OCI-LY7 (cell line): ENCODE results near the gene CLCN5. TPM values are rescaled to one million over a fixed set of nuclear protein-coding genes. Genes with fewer than 3 reads are reported as not detected.
A peak's percentile ranks its signal among the peaks of the same experiment; 100 is the strongest.

ENCODE experiments used
- BruUV-seq: library from RNA; stranded (reverse); fragments of 400-500 nt; replicated peaks from 2 replicates; lab custom pipeline; 2021; lab: Mats Ljungman, UMichigan
- CTCF ChIA-PET: fragments of 300-600 bp; sonication (Branson Sonifier 250); formaldehyde crosslinking; loops from one replicate; lab custom pipeline; 2022; ENCODE audit warnings: antibody characterized with exemption; ENCODE audit not compliant: unreplicated experiment; lab: Charles Lee
- POLR2A ChIA-PET: fragments of 300-600 bp; sonication (Branson Sonifier 250); formaldehyde crosslinking; loops from one replicate; lab custom pipeline; 2022; ENCODE audit warnings: antibody characterized with exemption; lab: Charles Lee
- DNase-seq: peaks from one replicate; pipeline ENCODE4 v3.0.0-alpha.2; 2015; ENCODE audit warnings: low spot score
- H2AFZ ChIP-seq: fragments of 200-600 bp; sonication (generic), shearing (Covaris generic); 2 replicates; pipeline ENCODE4 v1.6.1; 2014; ENCODE audit warnings: mild to moderate bottlenecking, antibody characterized with exemption, low read length, moderate library complexity
- H3K27ac ChIP-seq: fragments of 200-600 bp; sonication (generic); 2 replicates; pipeline ENCODE4 v1.5.1; 2014; ENCODE audit warnings: mixed run types, low read depth, mild to moderate bottlenecking, moderate library complexity, low read length, inconsistent platforms; ENCODE audit not compliant: poor library complexity, severe bottlenecking
- H3K36me3 ChIP-seq: fragments of 200-600 bp; sonication (generic); 2 replicates; pipeline ENCODE4 v1.6.1; 2014; ENCODE audit warnings: mild to moderate bottlenecking, antibody characterized with exemption, low read length, moderate library complexity, mixed read lengths; ENCODE audit not compliant: insufficient read depth
- H3K4me1 ChIP-seq: fragments of 200-600 bp; sonication (generic); 2 replicates; pipeline ENCODE4 v1.5.1; 2014; ENCODE audit warnings: mild to moderate bottlenecking, low read length; ENCODE audit not compliant: insufficient read depth, poor library complexity, severe bottlenecking
- H3K4me2 ChIP-seq: fragments of 200-600 bp; sonication (generic); 2 replicates; pipeline ENCODE4 v1.6.1; 2014; ENCODE audit warnings: mild to moderate bottlenecking, low read length
- H3K4me3 ChIP-seq: fragments of 200-600 bp; sonication (generic); 2 replicates; pipeline ENCODE4 v1.5.1; 2014; ENCODE audit warnings: mild to moderate bottlenecking, low read depth, low read length; ENCODE audit not compliant: poor library complexity, severe bottlenecking
- H3K79me2 ChIP-seq: fragments of 200-600 bp; sonication (generic); 2 replicates; pipeline ENCODE4 v1.6.1; 2016; ENCODE audit warnings: low read depth, mild to moderate bottlenecking, low read length, moderate library complexity, mixed read lengths; ENCODE audit not compliant: insufficient read depth
- H3K9me2 ChIP-seq: fragments of 200-600 bp; sonication (generic); 2 replicates; pipeline ENCODE4 v1.6.1; 2016; ENCODE audit warnings: mild to moderate bottlenecking, low read length, mixed read lengths; ENCODE audit not compliant: insufficient read depth
- H3K9me3 ChIP-seq: fragments of 200-600 bp; sonication (generic); 2 replicates; pipeline ENCODE4 v1.6.1; 2014; ENCODE audit warnings: mild to moderate bottlenecking, mixed run types, low read length, mixed read lengths
- H4K20me1 ChIP-seq: fragments of 200-600 bp; sonication (generic); 2 replicates; pipeline ENCODE4 v1.6.1; 2014; ENCODE audit warnings: mild to moderate bottlenecking, antibody characterized with exemption, low read length, moderate library complexity, mixed read lengths; ENCODE audit not compliant: insufficient read depth
- CTCF ChIP-seq: fragments of 200-600 bp; sonication (generic); conservative IDR thresholded peaks from 2 replicates; pipeline ENCODE4 v1.5.1; 2014; ENCODE audit warnings: mild to moderate bottlenecking, antibody characterized with exemption, low read length, moderate library complexity, mixed read lengths
- EZH2phosphoT487 ChIP-seq: fragments of 200-600 bp; sonication (generic); IDR thresholded peaks from 2 replicates; pipeline ENCODE4 v1.6.1; 2018; ENCODE audit warnings: low read depth, borderline replicate concordance, mild to moderate bottlenecking, mixed run types, antibody characterized with exemption, low read length, moderate library complexity, mixed read lengths
- intact Hi-C: fragments of 100-400 bp; cut with micrococcal nuclease; formaldehyde crosslinking; loops from one replicate; pipeline ENCODE4 v1.10.0; 2022; ENCODE audit not compliant: unreplicated experiment
- total RNA-seq, 2 experiments: library from RNA; depleted of rRNA in 1 of 2; stranded (reverse); fragments of >200 nt in 1 of 2; shearing (Covaris generic) in 1 of 2; gene quantifications; 2 replicates each; pipeline ENCODE4 v1.2.3, GENCODE V29; 2014 to 2022

The CLCN5 gene
- total RNA-seq, 2 experiments from 2014 or later = 4.1 to 5.3 TPM

GRCh38 chrX:49877397-49878101, 44.8 kb upstream of the CLCN5 start:
- Histone ChIP-seq H4K20me1 (no peaks in the 10 kb centered on the region), H3K9me3 (no peaks in the 10 kb centered on the region), H3K27ac (no peak overlapping the region), H3K9me2 (no peaks in the 10 kb centered on the region), H3K36me3 (no peaks in the 10 kb centered on the region), H3K79me2 (no peaks in the 10 kb centered on the region), H2AFZ (no peak overlapping the region), H3K4me1 (peaks cover 3% of the 10 kb centered on the region), H3K4me3 (no peak overlapping the region), H3K4me2 (no peak overlapping the region)
- no TSS peak for BruUV-seq
- ChIA-PET CTCF (no interaction called here), POLR2A (interaction anchor here (0.6 kb wide), 1 partner anchor 1171 kb away, joined by 3 read pairs; no protein-coding TSS in a partner anchor)
- intact Hi-C loops = no loop called here
- no peak for DNase-seq
- TF ChIP-seq CTCF = no peak
- no peak for TF ChIP-seq EZH2phosphoT487

- Histone ChIP-seq H4K20me1 (no peaks in the 10 kb centered on the region), H3K9me2 (no peaks in the 10 kb centered on the region), H3K4me3 (peak overlapping the region; percentile 68), H3K79me2 (no peaks in the 10 kb centered on the region), H3K27ac (no peak overlapping the region), H3K9me3 (no peaks in the 10 kb centered on the region), H3K4me1 (peaks cover 3% of the 10 kb centered on the region), H2AFZ (peak overlapping the region; percentile 72; the same call in 1 of the 2 replicates), H3K4me2 (peak overlapping the region; percentile 68), H3K36me3 (no peaks in the 10 kb centered on the region)
- no TSS peak for BruUV-seq
- CTCF ChIA-PET = no interaction called here
- intact Hi-C loops = no loop called here
- TF ChIP-seq CTCF = no peak
- no peak for TF ChIP-seq EZH2phosphoT487
- POLR2A ChIA-PET = no interaction called here
- DNase-seq = no peak
These were observed 44.1 kb upstream of the CLCN5 start for GRCh38 chrX:49878128-49878833.
